C4-2B (cell line): ENCODE measurements around the gene PA2G4.

Source experiments
- CTCF ChIP-seq: fragments of 450-650 bp; conservative IDR thresholded peaks from 2 replicates; pipeline ENCODE4 v1.5.1; 2017; ENCODE audit warnings: mild to moderate bottlenecking
- ZFX ChIP-seq: fragments of 450-650 bp; IDR thresholded peaks from 2 replicates; pipeline ENCODE4 v1.6.1; 2017

- TF ChIP-seq CTCF: no peak
- no peak for TF ChIP-seq ZFX
Observed at GRCh38 chr12:56154818-56155217, 50.5 kb downstream of the PA2G4 start.
